ENCODE measurements around the gene KCNC3. TPM values are rescaled to one million over a fixed set of nuclear protein-coding genes. Genes with fewer than 3 reads are reported as not detected.
"Not testable (repeated sequence)": the region's sequence is repeated elsewhere in the genome, so short reads cannot be mapped to it uniquely, and the experiment has no call there.

KCNC3 gene
- total RNA-seq, 2 donors from 2014 or later: 8.6 to 10.7 TPM

GRCh38 chr19:50349277-50350057 lies 20.3 kb upstream of the KCNC3 start:
- no peaks in the 10 kb centered on the region for H3K27me3 ChIP-seq (ENCODE audit: control insufficient read depth, insufficient read depth, low read length, poor library complexity, severe bottlenecking)
- 82 to 87% methylated on average over 15 to 22 of the region's 22 CpGs for WGBS, 2 experiments (ENCODE audit: insufficient coverage in 1 of 2, insufficient read length in 1 of 2)
- DNase-seq: no peak
- H3K4me1 ChIP-seq (ENCODE audit: control insufficient read depth, insufficient read depth, low read length): no peaks in the 10 kb centered on the region
- no peak overlapping the region for H3K4me3 ChIP-seq (ENCODE audit: low read length)
- H3K27me3 Mint-ChIP-seq (ENCODE audit: insufficient read depth): no peaks in the 10 kb centered on the region
- H3K9me3 ChIP-seq (ENCODE audit: control insufficient read depth, low read length): peaks cover 6% of the 10 kb centered on the region
- TF ChIP-seq CTCF (conservative IDR thresholded peaks at IDR 0.05): peak; percentile 18
- H3K27ac ChIP-seq (ENCODE audit: low read depth, low read length): no peak overlapping the region
- peaks cover 4% of the 10 kb centered on the region for H3K9me3 Mint-ChIP-seq
- peaks cover 8% of the 10 kb centered on the region for H3K36me3 Mint-ChIP-seq (ENCODE audit: low read depth)
- H3K4me3 Mint-ChIP-seq: no peak overlapping the region
- H3K36me3 ChIP-seq (ENCODE audit: control insufficient read depth, insufficient read depth, low read length): no peaks in the 10 kb centered on the region
- no peak overlapping the region for H3K27ac Mint-ChIP-seq
- no peak overlapping the region for H3K9ac ChIP-seq (ENCODE audit: extremely low read depth, low read length, poor library complexity, severe bottlenecking)
- no peaks in the 10 kb centered on the region for H3K4me1 Mint-ChIP-seq

- H3K27ac ChIP-seq (ENCODE audit: low read depth, low read length); H3K27ac Mint-ChIP-seq; H3K27me3 ChIP-seq (ENCODE audit: control insufficient read depth, insufficient read depth, low read length, poor library complexity, severe bottlenecking); H3K4me1 Mint-ChIP-seq; H3K4me1 ChIP-seq (ENCODE audit: control insufficient read depth, insufficient read depth, low read length); H3K4me3 ChIP-seq (ENCODE audit: low read length); H3K36me3 ChIP-seq (ENCODE audit: control insufficient read depth, insufficient read depth, low read length); H3K27me3 Mint-ChIP-seq (ENCODE audit: insufficient read depth); DNase-seq; H3K9me3 Mint-ChIP-seq; H3K9me3 ChIP-seq (ENCODE audit: control insufficient read depth, low read length); H3K4me3 Mint-ChIP-seq; H3K9ac ChIP-seq (ENCODE audit: extremely low read depth, low read length, poor library complexity, severe bottlenecking): not testable (repeated sequence)
- WGBS, 2 experiments (ENCODE audit: insufficient coverage in 1 of 2, insufficient read length in 1 of 2): 76 to 83% methylated on average over 2 to 7 of the region's 8 CpGs
- H3K36me3 Mint-ChIP-seq (ENCODE audit: low read depth): peaks cover 12% of the 10 kb centered on the region
These were observed 18.0 kb upstream of the KCNC3 start for GRCh38 chr19:50347089-50347581.

- Mint-ChIP-seq H3K36me3 (ENCODE audit: low read depth) (peaks cover 19% of the 10 kb centered on the region), H3K4me3 (no peak overlapping the region), H3K27ac (no peak overlapping the region), H3K27me3 (ENCODE audit: insufficient read depth) (no peaks in the 10 kb centered on the region), H3K9me3 (peaks cover 10% of the 10 kb centered on the region), H3K4me1 (no peaks in the 10 kb centered on the region)
- 73 to 79% methylated on average over 4 to 8 of the region's 8 CpGs for WGBS, 2 experiments (ENCODE audit: insufficient coverage in 1 of 2, insufficient read length in 1 of 2)
- Histone ChIP-seq H3K4me1 (ENCODE audit: control insufficient read depth, insufficient read depth, low read length) (no peaks in the 10 kb centered on the region), H3K27ac (ENCODE audit: low read depth, low read length) (no peak overlapping the region), H3K36me3 (ENCODE audit: control insufficient read depth, insufficient read depth, low read length) (no peaks in the 10 kb centered on the region), H3K4me3 (ENCODE audit: low read length) (no peak overlapping the region), H3K9ac (ENCODE audit: extremely low read depth, low read length, poor library complexity, severe bottlenecking) (no peak overlapping the region), H3K27me3 (ENCODE audit: control insufficient read depth, insufficient read depth, low read length, poor library complexity, severe bottlenecking) (no peaks in the 10 kb centered on the region), H3K9me3 (ENCODE audit: control insufficient read depth, low read length) (peaks cover 7% of the 10 kb centered on the region)
- TF ChIP-seq CTCF (conservative IDR thresholded peaks at IDR 0.05): no peak
- no peak for DNase-seq
These were observed 15.6 kb upstream of the KCNC3 start for GRCh38 chr19:50344661-50345318.

All from endodermal cell (in vitro differentiated cells).